Measurements from ENCODE around the gene IRF8. TPM values are rescaled to one million over a fixed set of nuclear protein-coding genes. Genes with fewer than 3 reads are reported as not detected.

Gene IRF8
- total RNA-seq, 1 experiment from 2014 or later, result not detected

GRCh38 chr16:85921026-85921425, 22.1 kb downstream of the IRF8 start:
- Mint-ChIP-seq H3K4me3 (ENCODE audit: unreplicated experiment) (no peak overlapping the region), H3K4me1 (ENCODE audit: insufficient read depth, unreplicated experiment) (peaks cover 6% of the 10 kb centered on the region), H3K27me3 (ENCODE audit: insufficient read depth, unreplicated experiment) (peaks cover 34% of the 10 kb centered on the region), H3K36me3 (ENCODE audit: insufficient read depth, unreplicated experiment) (no peaks in the 10 kb centered on the region), H3K9me3 (ENCODE audit: unreplicated experiment) (no peaks in the 10 kb centered on the region), H3K27ac (ENCODE audit: low read depth, unreplicated experiment) (no peak overlapping the region)
- TF ChIP-seq CTCF (IDR thresholded peaks at IDR 0.05; ENCODE audit: unreplicated experiment), result no peak
- ChIA-PET CTCF (interaction anchor here (0.7 kb wide), 1 partner anchor 48 kb away, joined by 4 read pairs; no protein-coding TSS in a partner anchor), POLR2A (no interaction called here)
- no TSS peak for BruUV-seq (replicated peaks)
- intact Hi-C loops (cut with micrococcal nuclease), result no loop called here
- DNase-seq (ENCODE audit: unreplicated experiment), result no peak

- CTCF ChIA-PET, result interaction anchor here (0.6 to 0.9 kb wide), 2 partner anchors 104 to 1389 kb away, joined by 4 to 5 read pairs; no protein-coding TSS in a partner anchor
These were observed 24.4 kb downstream of the IRF8 start for GRCh38 chr16:85923153-85924021.

GRCh38 chr16:85924675-85925074, 25.7 kb downstream of the IRF8 start:
- Mint-ChIP-seq H3K27me3 (ENCODE audit: insufficient read depth, unreplicated experiment) (peaks cover 53% of the 10 kb centered on the region), H3K4me3 (ENCODE audit: unreplicated experiment) (no peak overlapping the region), H3K4me1 (ENCODE audit: insufficient read depth, unreplicated experiment) (no peaks in the 10 kb centered on the region), H3K9me3 (ENCODE audit: unreplicated experiment) (no peaks in the 10 kb centered on the region), H3K27ac (ENCODE audit: low read depth, unreplicated experiment) (no peak overlapping the region), H3K36me3 (ENCODE audit: insufficient read depth, unreplicated experiment) (no peaks in the 10 kb centered on the region)
- no TSS peak for BruUV-seq (replicated peaks)
- intact Hi-C loops (cut with micrococcal nuclease), result no loop called here
- TF ChIP-seq CTCF (IDR thresholded peaks at IDR 0.05; ENCODE audit: unreplicated experiment), result no peak
- ChIA-PET CTCF (no interaction called here), POLR2A (interaction anchor here (0.6 kb wide), 1 partner anchor 32 kb away, joined by 5 read pairs; no protein-coding TSS in a partner anchor)
- DNase-seq (ENCODE audit: unreplicated experiment), result peak; percentile 31

More at GRCh38 chr16:85923153-85924021, 24.4 kb downstream of the IRF8 start:
- Mint-ChIP-seq H3K4me3 (ENCODE audit: unreplicated experiment) (no peak overlapping the region), H3K36me3 (ENCODE audit: insufficient read depth, unreplicated experiment) (no peaks in the 10 kb centered on the region), H3K4me1 (ENCODE audit: insufficient read depth, unreplicated experiment) (no peaks in the 10 kb centered on the region), H3K27me3 (ENCODE audit: insufficient read depth, unreplicated experiment) (peaks cover 41% of the 10 kb centered on the region), H3K9me3 (ENCODE audit: unreplicated experiment) (no peaks in the 10 kb centered on the region), H3K27ac (ENCODE audit: low read depth, unreplicated experiment) (no peak overlapping the region)
- no peak for TF ChIP-seq CTCF (IDR thresholded peaks at IDR 0.05; ENCODE audit: unreplicated experiment)
- POLR2A ChIA-PET, result interaction anchor here (1.2 kb wide), 1 partner anchor 10 kb away, joined by 5 read pairs; no protein-coding TSS in a partner anchor
- intact Hi-C loops (cut with micrococcal nuclease), result no loop called here
- BruUV-seq (replicated peaks), result no TSS peak
- DNase-seq (ENCODE audit: unreplicated experiment), result no peak

GRCh38 chr16:85926370-85926769, 27.4 kb downstream of the IRF8 start:
- Mint-ChIP-seq H3K36me3 (ENCODE audit: insufficient read depth, unreplicated experiment) (no peaks in the 10 kb centered on the region), H3K9me3 (ENCODE audit: unreplicated experiment) (no peaks in the 10 kb centered on the region), H3K27ac (ENCODE audit: low read depth, unreplicated experiment) (no peak overlapping the region), H3K4me3 (ENCODE audit: unreplicated experiment) (no peak overlapping the region), H3K4me1 (ENCODE audit: insufficient read depth, unreplicated experiment) (no peaks in the 10 kb centered on the region), H3K27me3 (ENCODE audit: insufficient read depth, unreplicated experiment) (peaks cover 53% of the 10 kb centered on the region)
- POLR2A ChIA-PET, result no interaction called here
- no TSS peak for BruUV-seq (replicated peaks)
- no peak for TF ChIP-seq CTCF (IDR thresholded peaks at IDR 0.05; ENCODE audit: unreplicated experiment)
- intact Hi-C loops (cut with micrococcal nuclease), result no loop called here
- CTCF ChIA-PET, result no interaction called here
- DNase-seq (ENCODE audit: unreplicated experiment), result no peak
